ENCODE measurements around the gene TMEM187.

DNA sequence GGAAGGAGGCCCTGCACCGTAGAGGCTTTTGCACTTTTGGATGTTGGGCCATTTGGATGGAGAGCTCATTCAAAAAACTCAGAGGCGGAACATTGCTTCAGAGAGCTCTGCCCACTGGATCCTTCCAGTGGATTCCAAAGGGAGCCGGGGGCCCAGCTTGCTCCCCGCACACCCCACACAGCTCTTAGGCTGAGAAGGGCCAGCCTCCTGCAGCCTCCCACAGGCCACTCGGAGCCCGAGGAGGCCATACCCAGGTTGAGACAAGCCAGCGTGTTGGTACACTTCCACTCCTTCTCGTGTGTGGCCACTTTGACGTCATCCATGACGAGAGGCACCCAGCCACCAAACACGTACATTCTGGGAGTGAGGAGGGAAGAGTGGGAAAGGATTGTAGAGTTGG lies 11.3 kb upstream of the TMEM187 start:
- no peak for TF ChIP-seq POLR2A (IDR thresholded peaks at IDR 0.05; ENCODE audit: low read depth, low read length)
- TF ChIP-seq POLR2AphosphoS5 (IDR thresholded peaks at IDR 0.05; ENCODE audit: low read depth, low read length): no peak
- TF ChIP-seq TAF1 (IDR thresholded peaks at IDR 0.05; ENCODE audit: low read depth, low read length): no peak
- no peak for TF ChIP-seq SPI1 (IDR thresholded peaks at IDR 0.05; ENCODE audit: low read depth, low read length)
